Fibroblast of skin of right quadriceps (primary cell): ENCODE measurements around the gene IGBP1.
"Not testable (repeated sequence)": the region's sequence is repeated elsewhere in the genome, so short reads cannot be mapped to it uniquely, and the experiment has no call there.

Experiments
- DNase-seq: peaks from one replicate; pipeline ENCODE4 v3.0.0-alpha.2; 2013

IGBP1 gene

DNA sequence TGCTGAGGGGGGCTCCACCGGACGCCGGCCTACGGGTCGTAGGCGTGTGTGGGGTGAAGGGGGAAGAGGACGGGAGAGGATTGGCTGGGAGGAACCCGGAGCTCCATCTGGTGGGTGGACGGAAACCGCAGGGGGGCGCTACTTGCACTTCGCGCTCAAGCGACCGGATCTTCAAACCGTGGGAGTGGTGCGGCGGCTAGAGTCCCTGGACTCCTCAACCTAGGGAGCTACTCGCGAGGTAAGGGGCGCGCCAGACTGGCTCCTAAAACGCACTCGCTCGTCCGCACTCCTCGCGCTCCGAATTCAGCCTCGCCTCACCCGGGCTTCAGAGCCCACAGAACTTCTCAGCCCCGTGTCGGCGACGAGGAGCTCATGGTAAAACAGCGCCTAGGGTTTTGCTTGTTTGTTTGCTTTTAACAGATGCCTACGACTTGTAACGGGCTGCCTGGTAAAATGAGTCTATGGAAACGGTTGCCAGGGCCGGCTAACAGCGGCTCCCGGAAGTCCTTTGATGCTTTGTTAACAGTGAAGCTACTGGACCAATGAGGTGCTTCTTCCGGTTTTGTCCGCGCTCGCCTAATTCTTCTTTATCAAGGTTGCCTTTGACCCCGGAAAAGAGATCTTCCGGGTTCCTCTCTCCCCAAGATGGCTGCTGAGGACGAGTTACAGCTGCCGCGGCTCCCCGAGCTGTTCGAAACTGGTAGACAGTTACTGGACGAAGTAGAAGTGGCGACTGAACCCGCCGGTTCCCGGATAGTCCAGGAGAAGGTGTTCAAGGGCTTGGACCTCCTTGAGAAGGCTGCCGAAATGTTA lies at the start of gene IGBP1:
IGBP1 (plus strand) TSS at position 145 of the 813 bp plus-strand sequence; CDS start at position 646, 501 bp downstream.
- peak; percentile 83 for DNase-seq

DNA sequence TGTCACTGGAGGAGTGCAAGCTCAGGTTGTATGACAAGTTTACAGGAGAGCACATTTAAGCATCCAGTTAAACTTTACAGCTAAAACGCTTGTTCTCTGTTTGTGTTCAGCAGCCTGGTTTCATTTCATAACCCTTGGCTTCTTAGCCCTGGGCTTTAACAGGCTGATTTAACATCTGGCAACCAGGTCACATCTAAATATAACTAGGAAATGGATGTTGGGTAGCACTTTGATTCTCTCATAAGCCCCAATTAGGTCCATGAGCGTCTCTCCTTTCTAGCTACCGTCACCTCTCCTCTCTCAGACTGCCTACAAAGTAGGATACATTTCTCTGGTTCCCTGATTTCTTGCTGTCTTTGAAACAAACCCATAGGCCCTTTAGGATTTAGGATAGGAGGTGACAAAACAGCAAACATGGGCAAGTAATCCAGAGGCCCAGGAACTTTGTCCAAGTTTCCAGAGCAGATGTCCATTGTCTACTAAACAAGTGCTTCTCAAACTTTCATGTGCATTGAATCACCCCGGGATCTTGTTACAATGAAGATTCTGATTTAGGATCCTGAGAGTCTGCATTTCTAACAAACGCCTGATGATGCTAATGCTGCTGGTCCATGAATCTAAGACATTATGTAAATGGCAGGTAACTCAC lies 48.5 kb upstream of the IGBP1 start:
- DNase-seq: no peak

DNA sequence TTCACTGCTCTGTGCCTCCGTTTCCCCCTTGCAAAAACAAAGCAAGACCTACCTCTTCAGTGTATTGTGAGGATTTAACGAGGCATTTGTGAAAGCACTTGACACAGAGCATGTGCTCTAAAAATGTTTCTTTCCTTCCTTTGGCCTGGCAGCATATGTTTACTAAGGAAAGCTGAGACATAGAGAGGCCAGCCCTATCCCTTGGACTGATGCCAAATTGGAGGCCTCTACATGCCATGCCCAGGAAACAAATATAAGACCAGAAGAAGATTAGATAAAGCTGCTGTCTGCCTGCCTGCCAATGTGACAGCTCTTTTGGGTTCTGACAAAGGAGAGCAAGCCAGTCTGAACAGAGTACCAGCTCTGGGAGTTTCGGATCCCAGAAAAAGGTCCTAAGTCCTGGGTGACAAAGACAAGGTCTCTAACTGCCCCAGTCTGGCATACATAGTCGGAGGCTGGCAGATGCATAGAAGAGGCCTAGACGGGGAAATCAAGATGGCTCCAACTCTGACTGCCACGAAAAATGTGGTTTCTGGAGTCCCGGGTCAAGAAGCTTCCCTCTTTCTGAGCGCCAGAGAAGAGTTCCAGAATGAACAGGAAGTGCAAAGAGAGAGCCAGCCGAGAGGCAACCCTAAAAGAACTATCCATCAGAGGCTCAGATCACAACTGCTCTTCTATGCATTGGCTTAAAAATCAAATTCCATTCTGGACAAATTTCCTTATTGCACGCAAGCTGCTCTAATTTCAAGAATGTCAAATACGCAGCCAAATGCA lies 45.2 kb upstream of the IGBP1 start:
- DNase-seq: peak; percentile 26

DNA sequence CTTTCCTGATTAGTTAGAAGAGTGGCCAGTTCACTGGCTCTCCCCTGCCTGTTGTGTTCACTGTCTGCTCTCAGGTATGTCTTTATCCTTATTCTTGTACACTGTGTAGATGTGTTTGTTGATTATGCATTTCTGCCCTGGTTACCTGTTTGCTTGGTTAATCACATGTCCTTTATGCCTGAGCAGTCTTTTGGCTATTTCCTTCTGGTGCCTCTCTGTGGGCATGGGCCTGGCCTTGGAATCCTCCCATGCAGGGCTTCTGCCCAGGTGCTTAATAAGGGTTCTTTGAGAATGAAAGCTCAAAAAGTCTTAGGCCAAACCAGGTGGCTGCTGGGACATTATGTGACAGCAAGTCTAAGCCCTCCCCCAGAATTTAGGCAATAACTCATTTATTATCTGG lies 44.5 kb upstream of the IGBP1 start:
- no peak for DNase-seq

DNA sequence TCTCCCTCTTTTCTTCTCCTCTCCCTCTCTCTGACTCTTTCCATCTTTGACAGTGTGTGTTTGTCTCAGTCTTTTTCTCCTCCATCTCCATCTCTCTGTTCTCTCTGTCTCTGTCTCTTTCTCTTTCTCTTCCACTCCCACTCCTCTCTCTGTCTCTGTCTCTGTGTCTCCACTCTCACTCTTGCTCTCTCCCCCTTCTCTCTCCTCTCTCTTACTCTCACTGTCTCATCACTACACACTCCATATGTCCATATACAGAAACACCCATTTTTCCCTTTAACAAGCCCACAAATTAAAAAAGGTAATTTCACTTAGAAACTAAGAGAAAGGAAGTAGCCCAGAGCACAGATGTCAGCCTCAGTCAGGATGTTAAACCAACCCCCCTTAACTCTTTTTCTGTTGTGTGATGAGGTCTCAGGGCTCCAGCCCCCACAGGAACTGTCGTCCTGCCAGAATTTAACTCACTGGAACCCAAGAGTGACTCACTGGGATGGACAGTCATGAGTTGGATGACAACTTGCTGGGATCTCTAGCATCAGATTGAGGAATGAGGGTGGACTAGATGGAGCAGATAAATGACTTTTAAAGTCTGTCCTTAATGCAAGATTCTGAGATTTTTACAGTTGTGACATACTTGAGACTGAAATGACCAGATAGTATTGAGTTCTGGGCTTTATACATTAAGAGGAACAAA lies 43.5 kb upstream of the IGBP1 start:
- peak; percentile 70 for DNase-seq

DNA sequence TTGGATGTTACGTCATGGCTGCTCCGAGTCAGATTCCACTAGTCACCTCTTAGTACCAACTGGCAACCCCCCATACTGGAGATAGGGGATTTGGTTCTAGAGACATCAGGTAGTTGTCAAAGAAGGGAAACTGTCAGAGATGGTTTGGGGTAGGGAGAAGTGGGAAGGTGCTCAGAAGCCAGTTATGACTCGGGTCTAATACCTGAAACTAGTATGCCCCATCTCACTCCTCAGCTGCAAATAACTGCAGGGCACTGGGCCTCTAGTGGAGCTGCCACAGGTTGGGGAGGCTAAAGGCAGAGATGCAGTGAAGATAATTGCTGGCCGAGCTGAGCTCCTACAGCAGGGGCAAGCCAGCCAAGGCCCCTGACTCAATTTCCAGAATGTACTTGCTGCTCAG lies 41.0 kb upstream of the IGBP1 start:
- no peak for DNase-seq

DNA sequence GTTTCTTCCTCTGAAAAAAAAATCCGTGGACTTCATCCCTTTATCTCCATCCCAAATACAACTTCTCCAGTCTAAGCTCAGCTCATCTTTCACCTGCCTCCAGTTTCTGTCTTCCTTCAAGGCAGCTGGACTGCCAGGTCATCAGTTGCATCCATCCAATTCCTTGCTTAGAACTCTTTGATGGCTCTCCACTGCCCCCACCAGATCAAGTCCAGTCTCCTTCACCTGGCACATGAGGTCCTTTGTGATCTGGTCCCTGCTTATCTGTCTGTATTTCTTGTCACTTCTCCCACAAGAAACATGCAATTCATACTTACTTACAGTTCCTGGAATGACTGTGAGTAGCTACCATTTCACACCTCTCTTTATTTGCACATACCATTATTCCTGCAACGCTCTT lies 37.2 kb upstream of the IGBP1 start:
- DNase-seq: peak; percentile 5

DNA sequence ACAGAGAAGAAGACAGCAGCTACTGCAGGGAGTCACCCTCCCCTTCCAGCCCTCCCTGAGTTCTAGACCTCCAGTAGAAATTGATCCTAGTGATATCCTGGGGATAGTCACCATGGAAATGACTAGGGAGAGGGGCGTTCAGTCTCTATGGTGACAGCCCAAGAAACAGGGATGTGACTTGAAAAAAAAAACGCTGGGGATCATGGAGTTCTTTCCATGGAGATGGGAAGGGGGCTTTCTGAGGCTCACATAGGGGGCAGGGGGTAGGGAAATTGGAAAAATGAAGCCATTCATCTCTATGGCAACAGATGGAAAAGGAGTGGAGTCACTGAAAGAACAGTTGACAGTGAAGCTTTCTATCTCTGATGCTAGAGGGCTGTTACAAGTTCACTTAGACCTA lies 28.0 kb upstream of the IGBP1 start:
- no peak for DNase-seq

DNA sequence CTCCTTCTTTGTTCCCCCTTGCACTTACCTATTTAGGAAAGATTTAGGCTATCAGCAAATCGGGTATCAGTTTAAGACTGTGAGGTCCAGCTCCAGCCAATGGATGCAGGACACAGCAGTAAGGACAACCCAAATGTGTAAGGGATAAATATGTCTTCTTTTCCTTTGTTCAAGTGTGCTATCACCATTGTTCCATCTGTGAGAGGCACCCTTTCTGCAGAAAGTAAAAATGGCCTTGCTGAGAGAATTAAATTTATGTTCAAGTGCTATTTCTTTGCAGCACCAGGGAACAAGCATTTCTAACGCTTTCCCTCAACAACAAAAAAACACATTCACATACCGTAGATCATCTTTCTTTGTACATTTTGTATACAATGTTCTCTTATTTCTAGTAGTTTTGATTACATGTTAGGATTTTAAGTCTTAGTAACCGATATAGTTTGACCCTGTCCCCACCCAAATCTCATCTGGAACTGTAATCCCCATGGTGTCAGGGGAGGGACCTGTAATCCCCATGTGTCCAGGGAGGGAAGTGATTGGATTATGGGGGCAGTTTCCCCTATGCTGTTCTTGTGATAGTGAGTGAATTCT lies 21.7 kb upstream of the IGBP1 start:
- DNase-seq: not testable (repeated sequence)

DNA sequence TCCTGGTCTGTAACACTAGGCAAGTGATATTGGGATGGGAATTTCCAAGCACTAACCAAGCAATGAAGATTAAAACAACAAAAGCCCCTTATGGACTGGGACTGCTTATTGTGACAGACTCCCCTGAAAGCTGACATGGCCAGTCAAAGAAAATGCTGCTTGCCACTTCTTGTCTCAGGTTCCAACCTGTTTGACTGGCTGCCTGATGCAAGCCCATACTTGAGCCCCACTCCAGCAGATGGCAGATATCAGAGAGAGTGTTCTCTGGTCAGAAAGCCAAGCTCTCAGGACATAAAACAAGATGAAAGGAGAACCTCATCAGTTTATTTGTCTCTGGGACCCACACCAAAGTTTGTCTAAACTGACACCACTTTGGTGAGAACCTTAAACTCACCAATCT lies 15.5 kb upstream of the IGBP1 start:
- DNase-seq: no peak

DNA sequence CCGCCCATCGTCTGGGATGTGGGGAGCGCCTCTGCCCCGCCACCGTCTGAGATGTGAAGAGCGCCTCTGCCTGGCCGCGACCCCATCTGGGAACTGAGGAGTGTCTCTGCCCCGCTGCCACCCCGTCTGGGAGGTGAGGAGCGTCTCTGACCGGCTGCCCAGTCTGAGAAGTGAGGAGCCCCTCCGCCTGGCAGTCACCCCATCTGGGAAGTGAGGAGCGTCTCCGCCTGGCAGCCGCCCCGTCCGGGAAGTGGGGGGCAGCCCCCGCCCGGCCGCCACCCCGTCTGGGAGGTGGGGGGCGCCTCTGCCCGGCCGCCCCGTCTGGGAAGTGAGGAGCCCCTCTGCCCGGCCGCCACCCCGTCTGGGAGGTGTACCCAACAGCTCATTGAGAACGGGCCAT lies 10.2 kb upstream of the IGBP1 start:
- not testable (repeated sequence) for DNase-seq

DNA sequence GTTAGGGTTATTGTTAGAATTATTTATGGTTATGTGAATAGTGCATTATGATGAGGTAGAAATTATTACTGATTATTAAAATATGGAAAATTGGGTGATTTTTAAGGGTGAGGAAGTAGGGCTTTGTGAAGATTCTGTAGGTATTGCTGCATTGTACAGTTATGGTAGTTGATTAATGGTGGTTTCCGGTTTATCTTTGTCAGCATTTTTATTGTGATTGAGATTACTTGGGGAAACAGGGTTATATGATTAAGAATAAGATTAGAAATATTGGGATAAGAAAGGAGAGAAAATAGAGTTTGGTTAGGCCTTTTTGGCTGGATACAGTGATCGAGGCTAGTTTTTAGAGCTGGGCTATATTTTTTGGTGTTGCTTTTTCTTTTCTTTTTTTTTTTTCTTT lies 8.6 kb upstream of the IGBP1 start:
- DNase-seq: no peak

DNA sequence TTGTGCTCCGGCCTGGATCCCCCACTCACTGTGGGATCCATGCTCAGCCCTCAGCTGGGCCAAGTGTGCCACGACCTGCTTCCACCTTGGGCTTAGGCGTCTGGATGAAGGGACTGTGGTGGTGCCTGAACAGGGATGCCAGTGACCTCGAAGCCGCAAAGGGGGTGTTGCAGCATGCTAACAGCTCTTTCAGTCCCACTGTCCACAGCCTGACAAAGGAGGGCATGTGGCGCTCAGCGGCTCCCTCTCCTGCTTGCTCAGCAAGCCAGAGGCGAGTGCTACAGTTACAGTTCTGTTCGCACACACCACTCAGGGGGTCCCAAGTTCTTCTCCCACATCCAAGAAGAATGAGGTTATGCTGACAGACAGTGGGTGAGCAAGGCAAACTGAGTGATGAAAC lies 5.2 kb upstream of the IGBP1 start:
- DNase-seq: no peak

DNA sequence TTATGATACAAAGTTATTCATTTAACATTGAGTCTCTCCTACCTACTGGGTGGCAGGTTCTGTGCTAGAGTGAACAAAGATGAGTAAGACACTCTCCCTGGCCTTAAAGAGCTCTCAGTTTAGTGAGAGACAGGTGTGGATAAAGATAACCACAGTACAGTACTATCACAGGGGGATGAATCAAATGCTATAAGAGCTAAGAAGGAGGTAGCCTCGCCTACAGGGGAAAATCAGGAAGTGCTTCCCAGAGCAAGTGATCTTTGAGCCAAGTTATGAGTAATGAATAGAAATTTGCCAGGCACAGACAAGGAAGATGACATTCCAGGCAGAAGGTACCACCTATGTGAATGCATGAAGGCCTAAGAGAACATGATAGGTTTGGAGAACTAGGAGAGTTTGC lies 3.4 kb upstream of the IGBP1 start:
- DNase-seq: no peak

DNA sequence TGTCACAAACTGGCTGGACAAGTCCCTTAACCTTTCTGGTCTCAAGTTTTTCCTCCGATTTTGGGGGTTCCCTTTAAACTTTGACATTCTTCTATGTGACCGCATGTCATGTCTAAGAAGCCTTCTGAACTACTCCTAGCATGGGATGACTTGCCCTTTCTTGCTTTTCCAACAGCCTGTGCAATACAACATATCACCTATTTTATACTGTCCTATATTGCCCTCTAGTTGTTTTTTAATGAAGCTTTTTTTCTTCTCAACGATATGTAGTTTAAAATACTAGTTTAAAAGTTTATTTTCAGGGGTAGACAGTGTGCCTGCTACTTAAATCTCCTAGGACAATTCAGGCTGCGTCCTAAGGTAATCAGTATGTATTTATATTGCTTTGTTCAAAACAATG lies 1.0 kb upstream of the IGBP1 start:
- DNase-seq: no peak

DNA sequence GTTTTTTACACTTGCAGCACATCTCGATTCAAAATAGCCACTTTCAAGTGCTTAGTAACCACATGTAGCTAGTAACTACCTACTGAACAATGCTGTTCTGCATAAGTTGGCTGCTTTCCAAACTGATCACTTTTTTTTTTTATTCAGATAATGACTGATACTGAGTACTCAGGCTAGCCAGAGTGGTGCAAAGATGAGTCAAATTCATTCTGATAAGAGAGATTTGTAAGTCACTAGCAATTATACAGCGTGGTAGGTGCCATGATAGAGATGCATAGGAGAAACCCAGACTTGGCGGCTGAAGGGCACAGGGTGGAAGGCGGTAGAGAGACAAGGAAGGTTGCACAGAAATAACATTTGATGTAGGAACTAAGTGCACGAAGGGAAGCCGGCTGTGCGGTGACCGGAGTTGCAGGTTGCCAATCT lies 357 bp upstream of the IGBP1 start:
- no peak for DNase-seq

DNA sequence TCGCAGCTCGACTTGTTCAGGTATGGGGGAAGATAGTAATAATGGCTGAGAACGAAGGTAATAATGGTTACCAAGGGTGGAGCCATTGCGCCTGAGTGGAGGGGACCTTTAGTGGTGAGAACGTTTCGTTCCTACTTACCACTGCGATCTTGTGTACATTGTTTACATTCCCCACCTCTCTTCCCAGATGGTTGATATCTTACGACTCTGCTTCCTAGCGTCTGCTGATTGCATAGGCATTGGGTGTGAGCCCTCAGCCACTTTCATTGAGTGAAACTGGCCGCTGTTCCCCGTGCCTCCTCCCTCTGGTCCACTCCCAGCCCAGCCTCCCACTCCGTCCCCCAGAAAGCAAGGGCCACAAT lies 850 bp downstream of the IGBP1 start:
- no peak for DNase-seq

DNA sequence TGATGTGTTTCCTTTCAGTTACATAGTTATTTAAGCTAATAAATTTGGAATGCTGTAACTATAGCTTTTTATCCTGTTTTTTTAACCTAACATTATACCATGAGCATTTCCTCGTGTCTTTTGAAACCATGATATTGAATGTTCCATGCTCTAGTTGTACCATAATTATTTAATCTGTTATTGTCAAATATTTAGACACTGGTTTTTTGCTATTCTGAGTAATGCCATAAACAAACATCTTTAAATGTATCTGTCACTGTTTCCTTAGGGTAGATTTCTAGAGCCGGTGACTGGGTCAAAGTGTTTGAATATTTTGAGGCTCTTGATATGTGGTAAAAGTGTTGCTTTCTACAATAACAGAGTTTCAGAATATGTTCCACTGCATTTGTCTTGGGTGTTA lies 5.4 kb downstream of the IGBP1 start:
- no peak for DNase-seq

DNA sequence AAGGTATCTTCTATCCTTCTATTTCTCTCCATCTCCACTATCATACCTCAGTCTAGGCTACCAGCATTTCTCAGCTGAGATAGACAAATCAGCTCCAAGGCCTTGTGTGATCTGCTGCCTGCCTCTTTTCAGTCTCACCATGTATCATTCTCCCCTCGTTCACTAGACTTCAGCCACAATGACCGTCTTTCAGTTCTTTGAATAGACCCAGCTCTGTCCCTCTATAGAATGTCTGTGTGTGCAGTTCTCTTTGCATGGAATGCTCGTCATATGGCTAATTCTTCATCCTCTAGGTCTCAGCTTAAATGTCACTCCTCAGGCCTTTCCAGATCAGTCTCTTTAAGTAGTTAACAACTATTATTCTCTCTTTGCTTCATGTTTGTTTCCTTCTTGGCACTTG lies 6.5 kb downstream of the IGBP1 start:
- no peak for DNase-seq

DNA sequence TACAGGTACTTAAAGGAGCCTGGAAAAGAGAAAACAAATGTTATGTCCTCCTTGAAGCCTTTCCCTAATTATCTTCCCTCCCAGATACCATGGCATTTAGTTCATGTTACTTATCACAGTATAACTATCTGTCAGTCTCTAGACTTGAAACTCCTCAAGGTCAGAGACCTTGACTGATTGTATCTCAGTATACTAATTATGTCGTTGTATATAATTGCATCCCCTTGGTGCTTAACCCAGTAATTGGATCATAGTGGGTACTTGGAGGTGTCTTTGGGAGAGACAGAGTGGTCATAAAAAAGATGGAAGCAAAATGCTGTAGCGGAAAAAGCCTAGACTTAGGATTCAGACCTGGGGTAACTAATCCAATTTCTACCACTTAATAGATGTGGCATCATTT lies 8.1 kb downstream of the IGBP1 start:
- no peak for DNase-seq

DNA sequence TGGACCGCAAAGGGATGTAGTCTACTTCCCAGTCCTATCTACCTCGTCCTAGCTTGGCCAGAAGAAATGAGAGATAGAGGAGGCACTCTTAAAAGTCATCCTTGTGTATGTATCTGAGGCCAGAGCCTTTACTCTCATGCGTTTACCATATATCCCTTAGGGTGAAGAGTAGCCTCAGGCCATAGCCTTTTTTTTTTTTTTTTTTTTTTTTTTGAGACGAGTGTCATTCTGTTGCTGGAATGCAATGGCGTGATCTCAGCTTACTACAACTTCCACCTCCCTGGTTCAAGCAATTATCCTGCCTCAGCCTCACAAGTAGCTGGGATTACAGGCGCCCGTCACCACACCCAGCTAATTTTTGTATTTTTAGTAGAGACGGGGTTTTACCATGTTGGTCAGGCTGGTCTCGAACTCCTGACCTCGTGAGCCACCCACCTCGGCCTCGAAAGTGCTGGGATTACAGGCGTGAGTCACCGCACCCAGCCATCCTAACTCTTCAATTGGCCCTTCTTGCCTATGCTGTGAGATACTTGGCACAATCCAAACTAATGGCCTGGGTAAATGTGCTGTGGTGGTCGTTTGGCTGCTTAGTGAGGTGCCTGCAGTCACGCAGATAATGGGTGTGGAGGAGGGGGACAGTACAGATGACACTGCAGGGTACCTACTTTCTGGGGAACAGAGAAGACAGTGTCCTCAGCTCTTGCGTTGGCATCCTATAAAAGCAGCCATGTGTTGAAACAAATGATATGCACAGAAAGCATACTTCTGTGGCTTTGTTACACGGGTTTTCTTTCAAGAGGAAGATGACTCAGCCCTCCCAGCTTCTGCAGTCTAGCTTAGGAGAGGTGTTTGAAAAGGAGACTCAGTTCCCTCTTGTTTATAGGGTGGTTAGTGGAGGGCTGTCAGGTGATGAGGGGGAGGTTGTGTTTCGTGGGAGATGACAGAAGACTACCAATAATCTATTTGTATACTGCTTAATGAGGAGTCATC lies 33.6 kb downstream of the IGBP1 start:
- DNase-seq: peak; percentile 59
